GM23248 (cell line): ENCODE results near the gene C9orf50. TPM values are rescaled to one million over a fixed set of nuclear protein-coding genes. Genes with fewer than 3 reads are reported as not detected.
A peak's percentile ranks its signal among the peaks of the same experiment; 100 is the strongest.

Experiments
- DNase-seq: peaks from one replicate; pipeline ENCODE4 v3.0.0-alpha.2; 2015
- H2AFZ ChIP-seq: fragments of 200-600 bp; sonication (generic); 2 replicates; pipeline ENCODE4 v1.6.1; 2016; ENCODE audit warnings: antibody characterized with exemption
- H3F3A ChIP-seq: fragments of 200-600 bp; sonication (generic); 2 replicates; pipeline ENCODE4 v1.6.1; 2016; ENCODE audit warnings: mild to moderate bottlenecking, antibody characterized with exemption, mixed run types; ENCODE audit not compliant: insufficient read depth
- H3K27ac ChIP-seq: fragments of 200-600 bp; sonication (generic); 2 replicates; pipeline ENCODE4 v1.5.1; 2016; ENCODE audit warnings: mild to moderate bottlenecking
- H3K27me3 ChIP-seq: fragments of 200-600 bp; sonication (generic); replicated peaks from 2 replicates; pipeline ENCODE4 v1.6.1; 2016; ENCODE audit warnings: mild to moderate bottlenecking; ENCODE audit not compliant: insufficient read depth
- H3K36me3 ChIP-seq: fragments of 200-600 bp; sonication (generic); 2 replicates; pipeline ENCODE4 v1.6.1; 2016; ENCODE audit warnings: low read depth, mild to moderate bottlenecking
- H3K4me1 ChIP-seq: fragments of 200-600 bp; sonication (generic); 2 replicates; pipeline ENCODE4 v1.6.1; 2016; ENCODE audit warnings: mild to moderate bottlenecking; ENCODE audit not compliant: insufficient read depth
- H3K4me2 ChIP-seq: fragments of 200-600 bp; sonication (generic); one replicate; pipeline ENCODE4 v1.6.1; 2016; ENCODE audit warnings: mild to moderate bottlenecking; ENCODE audit not compliant: unreplicated experiment
- H3K4me3 ChIP-seq: fragments of 200-600 bp; sonication (generic); 2 replicates; pipeline ENCODE4 v1.5.1; 2016; ENCODE audit warnings: mild to moderate bottlenecking
- H3K79me2 ChIP-seq: fragments of 200-600 bp; sonication (generic); 2 replicates; pipeline ENCODE4 v1.6.1; 2016; ENCODE audit warnings: mild to moderate bottlenecking; ENCODE audit not compliant: insufficient read depth
- H3K9ac ChIP-seq: fragments of 200-600 bp; sonication (generic); 2 replicates; pipeline ENCODE4 v1.6.1; 2016; ENCODE audit warnings: mild to moderate bottlenecking
- H3K9me2 ChIP-seq: fragments of 200-600 bp; sonication (generic); 2 replicates; pipeline ENCODE4 v1.6.1; 2016; ENCODE audit warnings: mixed run types, mild to moderate bottlenecking, moderate library complexity; ENCODE audit not compliant: insufficient read depth
- H3K9me3 ChIP-seq: fragments of 200-600 bp; sonication (generic); one replicate; pipeline ENCODE4 v1.6.1; 2017; ENCODE audit warnings: low read depth
- H4K20me1 ChIP-seq: fragments of 200-600 bp; sonication (generic); 2 replicates; pipeline ENCODE4 v1.6.0; 2016; ENCODE audit not compliant: insufficient read depth
- EZH2 ChIP-seq: fragments of 200-600 bp; sonication (generic); IDR thresholded peaks from 2 replicates; pipeline ENCODE4 v1.6.1; 2018; ENCODE audit warnings: antibody characterized with exemption, mild to moderate bottlenecking; ENCODE audit not compliant: insufficient read depth, poor library complexity, severe bottlenecking
- EZH2phosphoT487 ChIP-seq: fragments of 200-600 bp; sonication (generic); IDR thresholded peaks from 2 replicates; pipeline ENCODE4 v1.6.1; 2018; ENCODE audit warnings: antibody characterized with exemption, moderate library complexity, mild to moderate bottlenecking, low read depth; ENCODE audit not compliant: insufficient read depth
- WGBS, 2 experiments: methylation state at CpG; one replicate each; pipeline ENCODE4 v1.1.6; 2015 to 2017; ENCODE audit warnings: low lambda C conversion rate in 2 of 2, low coverage in 1 of 2; ENCODE audit errors: missing lambda C conversion rate in 2 of 2; 5-methylcytosine and 5-hydroxymethylcytosine counted together
- in situ Hi-C: fragments of 300-500 bp; cut with MboI; formaldehyde crosslinking; loops from 2 replicates; pipeline ENCODE4 v1.15.0; 2020
- polyA plus RNA-seq: library from polyadenylated mRNA; unstranded; fragments of >200 nt; fragmentation: Nextera tagmentation; extraction: Ambion mirVana; gene quantifications from 2 replicates; pipeline ENCODE4 v1.2.1, GENCODE V29; 2016
- total RNA-seq: library from RNA; depleted of rRNA; stranded (reverse); fragments of >200 nt; shearing (Covaris generic); gene quantifications from 2 replicates; pipeline ENCODE4 v1.2.3, GENCODE V29; 2014

C9orf50 gene
- total and polyA plus RNA-seq, 2 experiments from 2014 or later: 0.23 to 0.32 TPM

DNA sequence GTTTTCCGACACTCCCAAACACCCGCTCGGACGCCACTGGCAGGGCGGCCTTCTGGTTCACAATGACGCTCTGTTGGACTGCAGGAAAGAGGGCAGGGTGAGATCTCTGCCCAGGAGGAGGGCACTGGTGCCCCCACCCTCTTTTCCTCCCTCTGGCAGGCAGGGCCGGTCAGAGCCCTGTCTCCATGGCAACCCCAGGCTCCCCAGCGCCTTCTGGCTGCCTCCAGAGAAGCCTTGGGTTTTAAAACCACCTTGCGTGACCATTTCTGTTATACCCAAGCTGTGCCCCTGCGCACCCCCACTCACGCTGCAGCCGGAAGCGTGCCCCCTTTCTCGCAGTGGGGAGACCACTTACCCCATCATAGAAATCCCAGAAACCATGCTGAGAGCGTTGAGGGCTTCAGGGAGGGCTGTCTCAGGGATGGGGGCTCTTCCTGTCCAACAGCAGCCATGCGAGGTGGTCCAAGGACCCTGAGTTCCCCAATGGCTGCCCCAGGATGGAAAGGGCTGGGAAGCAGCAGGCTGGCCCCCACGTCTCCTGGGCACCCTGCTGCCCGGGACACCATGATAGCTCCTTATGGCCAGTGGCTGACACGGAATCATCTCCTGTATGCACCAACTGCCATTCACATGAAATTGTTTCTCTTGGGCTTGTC is 7.3 kb downstream of the C9orf50 start:
- WGBS, 2 experiments: 81% methylated on average over 19 of the region's 19 CpGs
- Histone ChIP-seq H4K20me1 (no peaks in the 10 kb centered on the region), H3K27ac (no peak overlapping the region), H3K9me2 (no peaks in the 10 kb centered on the region), H3K4me3 (no peak overlapping the region), H3K36me3 (no peaks in the 10 kb centered on the region), H3K9me3 (no peaks in the 10 kb centered on the region), H3K4me1 (peaks cover 22% of the 10 kb centered on the region), H3K4me2 (no peak overlapping the region), H3K27me3 (no peaks in the 10 kb centered on the region), H3K79me2 (no peaks in the 10 kb centered on the region), H3F3A (peaks cover 23% of the 10 kb centered on the region), H3K9ac (no peak overlapping the region), H2AFZ (no peak overlapping the region)
- TF ChIP-seq EZH2phosphoT487: no peak
- no peak for TF ChIP-seq EZH2
- no peak for DNase-seq
- in situ Hi-C loops: no loop called here

DNA sequence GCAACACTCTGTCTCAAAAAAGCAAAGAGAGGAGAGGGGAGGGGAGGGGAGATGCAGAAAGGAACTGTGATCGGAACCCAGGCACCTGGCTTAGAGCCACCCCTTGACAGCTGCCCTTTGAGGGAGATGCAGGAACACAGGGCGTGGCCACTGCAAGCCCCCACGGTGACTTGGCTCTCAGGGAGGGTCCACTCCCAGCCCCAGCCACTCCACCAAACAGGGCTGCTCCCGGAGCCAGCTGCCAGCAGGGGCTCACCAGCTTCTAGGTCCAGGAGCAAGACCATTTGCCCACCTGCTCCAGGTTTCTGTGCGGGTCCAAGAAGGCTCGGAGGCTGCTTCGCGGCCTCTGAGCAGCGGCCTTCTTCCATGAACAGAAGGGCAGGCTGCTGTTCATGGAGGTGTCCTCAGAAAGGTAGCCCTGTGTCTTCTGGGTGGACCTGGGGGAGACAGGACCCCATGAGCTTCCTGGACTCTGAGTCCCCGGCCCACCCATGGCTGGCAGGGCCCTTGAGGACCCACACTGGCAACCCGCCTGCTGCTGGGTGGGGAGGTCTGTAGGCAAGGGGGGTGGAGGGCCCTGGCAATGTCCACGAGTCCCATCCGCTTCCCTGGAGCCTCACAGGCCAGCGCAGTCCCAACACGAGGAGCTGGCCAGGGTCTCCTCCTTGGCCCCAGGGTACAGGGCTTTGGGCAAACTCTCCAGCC is 7.9 kb downstream of the C9orf50 start:
- Histone ChIP-seq H3K27me3 (no peaks in the 10 kb centered on the region), H3K4me2 (no peak overlapping the region), H3K79me2 (no peaks in the 10 kb centered on the region), H3K9me3 (no peaks in the 10 kb centered on the region), H3K9me2 (no peaks in the 10 kb centered on the region), H3F3A (peaks cover 25% of the 10 kb centered on the region), H3K9ac (no peak overlapping the region), H2AFZ (no peak overlapping the region), H4K20me1 (no peaks in the 10 kb centered on the region), H3K4me1 (peaks cover 26% of the 10 kb centered on the region), H3K27ac (no peak overlapping the region), H3K4me3 (no peak overlapping the region), H3K36me3 (no peaks in the 10 kb centered on the region)
- no peak for DNase-seq
- 83 to 84% methylated on average over 14 to 15 of the region's 15 CpGs for WGBS, 2 experiments
- TF ChIP-seq EZH2phosphoT487 (no peak), EZH2 (no peak)
- in situ Hi-C loops: no loop called here

DNA sequence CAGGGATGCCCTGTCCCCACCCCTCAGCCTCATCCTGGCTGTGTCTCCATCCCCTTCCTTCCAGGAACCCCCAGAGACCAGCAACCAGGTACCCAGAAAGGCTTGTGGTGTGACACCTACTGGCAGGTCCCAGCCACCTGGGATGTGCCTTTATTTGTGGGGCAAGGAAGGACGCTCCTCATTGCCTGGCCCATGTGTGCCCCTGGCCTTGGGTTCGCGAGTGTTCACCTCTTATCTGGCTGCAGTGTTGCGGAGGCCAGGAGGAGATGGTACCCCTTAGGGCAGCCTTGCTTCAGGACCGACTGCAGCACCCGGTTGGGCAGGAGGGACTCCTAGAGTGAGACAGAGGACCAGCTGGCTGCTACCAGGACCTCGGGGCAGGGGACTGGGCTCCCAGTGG is 8.8 kb downstream of the C9orf50 start:
- H3K4me1 ChIP-seq: peaks cover 22% of the 10 kb centered on the region
- no peaks in the 10 kb centered on the region for H3K79me2 ChIP-seq
- H3K36me3 ChIP-seq: no peaks in the 10 kb centered on the region
- no peak overlapping the region for H3K27ac ChIP-seq
- H3K4me2 ChIP-seq: no peak overlapping the region
- H2AFZ ChIP-seq: no peak overlapping the region
- no peaks in the 10 kb centered on the region for H4K20me1 ChIP-seq
- 90% methylated on average over 7 of the region's 7 CpGs for WGBS, 2 experiments
- 0 out of 2 replicates have a peak, but pooled peaks cover 18% of the 10 kb centered on the region for H3F3A ChIP-seq
- no peaks in the 10 kb centered on the region for H3K27me3 ChIP-seq
- TF ChIP-seq EZH2phosphoT487: no peak
- no peaks in the 10 kb centered on the region for H3K9me2 ChIP-seq
- in situ Hi-C loops: no loop called here
- no peak overlapping the region for H3K4me3 ChIP-seq
- H3K9me3 ChIP-seq: no peaks in the 10 kb centered on the region
- DNase-seq: no peak
- H3K9ac ChIP-seq: no peak overlapping the region

DNA sequence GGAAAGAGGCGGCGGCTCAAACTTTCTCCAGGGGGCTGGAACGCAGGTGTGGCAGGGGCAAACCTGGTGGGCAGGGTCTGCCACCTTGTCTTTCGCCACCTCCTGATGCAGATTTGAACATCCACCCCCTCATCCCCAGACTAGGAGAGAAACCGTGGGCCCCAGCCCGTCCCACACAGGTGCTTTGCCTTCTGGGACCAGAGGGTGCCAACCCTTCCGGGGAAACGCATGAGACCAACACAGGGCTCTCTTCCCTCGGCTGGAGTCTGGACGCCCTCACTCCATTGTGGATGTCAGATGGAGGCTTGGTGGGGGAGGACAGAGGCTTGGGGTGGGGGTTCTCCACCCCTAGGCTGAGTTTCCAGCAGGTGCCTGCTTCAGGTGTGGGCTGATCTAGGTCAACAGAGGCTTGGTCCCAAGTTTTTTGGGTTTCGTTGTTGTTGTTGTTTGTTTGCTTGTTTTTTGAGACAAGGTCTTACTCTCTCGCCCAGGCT is 9.5 kb downstream of the C9orf50 start:
- Histone ChIP-seq H3K9me2 (no peaks in the 10 kb centered on the region), H3K79me2 (no peaks in the 10 kb centered on the region), H3K27ac (no peak overlapping the region), H3K9ac (peak overlapping the region; percentile 86), H3K4me2 (peak overlapping the region; percentile 99), H4K20me1 (no peaks in the 10 kb centered on the region), H2AFZ (peak overlapping the region; percentile 57), H3K9me3 (no peaks in the 10 kb centered on the region), H3K36me3 (no peaks in the 10 kb centered on the region), H3F3A (0 out of 2 replicates have a peak, but pooled peaks cover 11% of the 10 kb centered on the region), H3K27me3 (no peaks in the 10 kb centered on the region), H3K4me1 (peaks cover 17% of the 10 kb centered on the region), H3K4me3 (peak overlapping the region; percentile 85)
- in situ Hi-C loops: no loop called here
- TF ChIP-seq EZH2 (no peak), EZH2phosphoT487 (no peak)
- DNase-seq: no peak
- WGBS, 2 experiments: 14 to 18% methylated on average over 12 of the region's 12 CpGs
